ENCODE results near the gene SERPINA3. TPM values are rescaled to one million over a fixed set of nuclear protein-coding genes. Genes with fewer than 3 reads are reported as not detected.

SERPINA3 gene
- total and polyA plus RNA-seq, 4 donors: 4.9 to 446 (median 254) TPM

GRCh38 chr14:94663538-94663937, 51.3 kb downstream of the SERPINA3 start:
- DNase-seq: no peak
- TF ChIP-seq CTCF (IDR thresholded peaks at IDR 0.05; ENCODE audit: control extremely low read depth, extremely low read depth): no peak
- no peak overlapping the region for H3K9ac ChIP-seq (ENCODE audit: insufficient read depth in 1 of 2, low read length in 2 of 2)
- no peaks in the 10 kb centered on the region for H3K4me1 ChIP-seq (ENCODE audit: control insufficient read depth in 5 of 5, insufficient read depth in 5 of 5, low read length in 5 of 5)
- H3K27me3 ChIP-seq (ENCODE audit: control insufficient read depth in 3 of 3, insufficient read depth in 3 of 3, low read length in 2 of 3): peaks cover 0 to 3% (median 0%) of the 10 kb centered on the region in 3 donors
- H3K27ac ChIP-seq (ENCODE audit: low read depth in 1 of 2, low read length in 1 of 2): no peak overlapping the region
- no peak for ATAC-seq (ENCODE audit: insufficient read depth, low FRiP score)
- H3K36me3 ChIP-seq (ENCODE audit: control insufficient read depth in 4 of 4, insufficient read depth in 4 of 4, low read length in 4 of 4): no peaks in the 10 kb centered on the region
- WGBS, 2 donors: 39 to 48% methylated on average over 2 of the region's 2 CpGs
- H3K9me3 ChIP-seq (ENCODE audit: control insufficient read depth in 4 of 4, insufficient read depth in 3 of 4, low read length in 3 of 4): no peaks in the 10 kb centered on the region
- no peak overlapping the region for H3K4me3 ChIP-seq

- Histone ChIP-seq H3K4me1 (ENCODE audit: control insufficient read depth in 5 of 5, insufficient read depth in 5 of 5, low read length in 5 of 5) (no peaks in the 10 kb centered on the region), H3K4me3 (no peak overlapping the region), H3K9ac (ENCODE audit: insufficient read depth in 1 of 2, low read length in 2 of 2) (no peak overlapping the region), H3K27ac (ENCODE audit: low read depth in 1 of 2, low read length in 1 of 2) (no peak overlapping the region), H3K36me3 (ENCODE audit: control insufficient read depth in 4 of 4, insufficient read depth in 4 of 4, low read length in 4 of 4) (no peaks in the 10 kb centered on the region), H3K27me3 (ENCODE audit: control insufficient read depth in 3 of 3, insufficient read depth in 3 of 3, low read length in 2 of 3) (peaks cover 0 to 3% (median 0%) of the 10 kb centered on the region in 3 donors), H3K9me3 (ENCODE audit: control insufficient read depth in 4 of 4, insufficient read depth in 3 of 4, low read length in 3 of 4) (no peaks in the 10 kb centered on the region)
- ATAC-seq (ENCODE audit: insufficient read depth, low FRiP score) (no peak), DNase-seq (no peak)
- WGBS, 2 donors: 72 to 73% methylated on average over 11 of the region's 11 CpGs
- no peak for TF ChIP-seq CTCF (IDR thresholded peaks at IDR 0.05; ENCODE audit: control extremely low read depth, extremely low read depth)
Observed at GRCh38 chr14:94663965-94664704, 51.9 kb downstream of the SERPINA3 start.

GRCh38 chr14:94665121-94665520, 52.9 kb downstream of the SERPINA3 start:
- Histone ChIP-seq H3K4me1 (ENCODE audit: control insufficient read depth in 5 of 5, insufficient read depth in 5 of 5, low read length in 5 of 5) (no peaks in the 10 kb centered on the region), H3K27ac (ENCODE audit: low read depth in 1 of 2, low read length in 1 of 2) (no peak overlapping the region), H3K9me3 (ENCODE audit: control insufficient read depth in 4 of 4, insufficient read depth in 3 of 4, low read length in 3 of 4) (no peaks in the 10 kb centered on the region), H3K27me3 (ENCODE audit: control insufficient read depth in 3 of 3, insufficient read depth in 3 of 3, low read length in 2 of 3) (peaks cover 0 to 3% (median 2%) of the 10 kb centered on the region in 3 donors), H3K4me3 (no peak overlapping the region), H3K36me3 (ENCODE audit: control insufficient read depth in 4 of 4, insufficient read depth in 4 of 4, low read length in 4 of 4) (no peaks in the 10 kb centered on the region), H3K9ac (ENCODE audit: insufficient read depth in 1 of 2, low read length in 2 of 2) (no peak overlapping the region)
- DNase-seq: no peak
- no peak for ATAC-seq (ENCODE audit: insufficient read depth, low FRiP score)
- no peak for TF ChIP-seq CTCF (IDR thresholded peaks at IDR 0.05; ENCODE audit: control extremely low read depth, extremely low read depth)
- WGBS, 2 donors: 39 to 56% methylated on average over 4 of the region's 4 CpGs
